ENCODE data around the gene PRDM1.

- no peak for TF ChIP-seq POLR2A (IDR thresholded peaks at IDR 0.05)
- TF ChIP-seq CTCF (IDR thresholded peaks at IDR 0.05 in 8 of 11, conservative IDR thresholded peaks at IDR 0.05 in 3 of 11): no peak
Measured at GRCh38 chr6:106092279-106092678, 6.1 kb downstream of the PRDM1 start.
